PFSK-1 (cell line): ENCODE results near the gene TMEM253.

Experiments used
- POLR2AphosphoS5 ChIP-seq: IDR thresholded peaks from 2 replicates; pipeline ENCODE4 v1.6.1; 2012; ENCODE audit warnings: low read depth, mild to moderate bottlenecking, control low read depth, low read length, moderate library complexity
- SIN3A ChIP-seq: IDR thresholded peaks from 2 replicates; pipeline ENCODE4 v1.6.1; 2012; ENCODE audit warnings: mild to moderate bottlenecking, low read length, moderate library complexity, borderline replicate concordance; ENCODE audit not compliant: insufficient read depth
- TAF1 ChIP-seq: IDR thresholded peaks from 2 replicates; pipeline ENCODE4 v1.6.1; 2012; ENCODE audit warnings: low read length, control low read depth, borderline replicate concordance; ENCODE audit not compliant: insufficient read depth
- TF ChIP-seq, protein P1 (sequence below), 2 experiments: IDR thresholded peaks; 2 replicates each; pipeline versions ENCODE4 v1.6.1 to v1.8.0; 2011 to 2012; ENCODE audit warnings: low read depth in 2 of 2, low read length in 2 of 2, control low read depth in 1 of 2, inconsistent platforms in 1 of 2, mild to moderate bottlenecking in 1 of 2, moderate library complexity in 1 of 2; ENCODE audit not compliant: insufficient read depth in 1 of 2

DNA sequence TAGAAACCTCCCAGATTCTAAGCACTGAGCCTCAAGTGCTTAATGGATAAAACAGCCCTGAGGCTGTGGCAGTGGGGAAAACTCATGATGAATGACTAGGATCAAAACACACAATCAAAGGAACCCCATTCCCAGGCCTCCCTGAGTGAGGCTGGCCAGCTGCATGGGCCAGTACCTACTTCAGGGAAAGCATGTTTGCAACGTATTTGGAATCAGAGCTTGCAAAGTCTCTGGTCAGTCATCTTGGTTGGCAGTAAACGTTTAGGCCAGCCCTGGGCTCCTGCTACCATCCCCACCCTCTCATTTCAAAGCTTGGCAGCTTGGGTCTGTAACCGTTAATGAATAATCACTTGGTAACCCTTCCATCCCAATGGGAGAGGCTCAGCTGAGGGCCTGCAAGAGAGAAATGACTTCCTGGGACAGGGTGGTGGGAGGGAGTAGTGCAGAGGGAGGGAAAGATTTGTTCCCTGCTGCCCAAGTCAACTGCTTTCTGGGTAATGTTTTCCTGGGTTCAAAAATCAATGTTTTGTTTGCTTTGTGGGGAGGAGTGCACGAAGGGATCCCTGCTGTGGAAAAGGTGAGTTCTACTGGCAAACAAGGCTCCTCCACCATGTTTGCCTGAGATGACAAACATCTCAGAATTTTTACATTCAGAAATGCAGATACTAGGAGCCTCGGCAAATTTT lies 45.3 kb upstream of the TMEM253 start:
- TF ChIP-seq POLR2AphosphoS5 (no peak), SIN3A (no peak), TAF1 (no peak)
- TF ChIP-seq, protein P1, sequence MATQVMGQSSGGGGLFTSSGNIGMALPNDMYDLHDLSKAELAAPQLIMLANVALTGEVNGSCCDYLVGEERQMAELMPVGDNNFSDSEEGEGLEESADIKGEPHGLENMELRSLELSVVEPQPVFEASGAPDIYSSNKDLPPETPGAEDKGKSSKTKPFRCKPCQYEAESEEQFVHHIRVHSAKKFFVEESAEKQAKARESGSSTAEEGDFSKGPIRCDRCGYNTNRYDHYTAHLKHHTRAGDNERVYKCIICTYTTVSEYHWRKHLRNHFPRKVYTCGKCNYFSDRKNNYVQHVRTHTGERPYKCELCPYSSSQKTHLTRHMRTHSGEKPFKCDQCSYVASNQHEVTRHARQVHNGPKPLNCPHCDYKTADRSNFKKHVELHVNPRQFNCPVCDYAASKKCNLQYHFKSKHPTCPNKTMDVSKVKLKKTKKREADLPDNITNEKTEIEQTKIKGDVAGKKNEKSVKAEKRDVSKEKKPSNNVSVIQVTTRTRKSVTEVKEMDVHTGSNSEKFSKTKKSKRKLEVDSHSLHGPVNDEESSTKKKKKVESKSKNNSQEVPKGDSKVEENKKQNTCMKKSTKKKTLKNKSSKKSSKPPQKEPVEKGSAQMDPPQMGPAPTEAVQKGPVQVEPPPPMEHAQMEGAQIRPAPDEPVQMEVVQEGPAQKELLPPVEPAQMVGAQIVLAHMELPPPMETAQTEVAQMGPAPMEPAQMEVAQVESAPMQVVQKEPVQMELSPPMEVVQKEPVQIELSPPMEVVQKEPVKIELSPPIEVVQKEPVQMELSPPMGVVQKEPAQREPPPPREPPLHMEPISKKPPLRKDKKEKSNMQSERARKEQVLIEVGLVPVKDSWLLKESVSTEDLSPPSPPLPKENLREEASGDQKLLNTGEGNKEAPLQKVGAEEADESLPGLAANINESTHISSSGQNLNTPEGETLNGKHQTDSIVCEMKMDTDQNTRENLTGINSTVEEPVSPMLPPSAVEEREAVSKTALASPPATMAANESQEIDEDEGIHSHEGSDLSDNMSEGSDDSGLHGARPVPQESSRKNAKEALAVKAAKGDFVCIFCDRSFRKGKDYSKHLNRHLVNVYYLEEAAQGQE (IDR thresholded peaks at IDR 0.05; ENCODE audit: insufficient read depth in 1 of 2, low read depth in 2 of 2, low read length in 2 of 2): no peak
